Ovary (tissue), 9 donors: ENCODE results near the gene ATP5PO. TPM values are rescaled to one million over a fixed set of nuclear protein-coding genes. Genes with fewer than 3 reads are reported as not detected.

Experiments used
- DNase-seq, 5 donors: peaks; one replicate each; pipeline ENCODE4 v3.0.0-alpha.2; 2019 to 2020
- H3K27ac ChIP-seq, 2 donors: fragments of 200-600 bp; one replicate each; pipeline versions ENCODE4 v1.5.1 to v1.8.0; 2019 to 2022
- H3K27me3 ChIP-seq: fragments of 200-600 bp; one replicate; pipeline ENCODE4 v1.8.0; 2022
- H3K36me3 ChIP-seq: fragments of 200-600 bp; sonication (generic); one replicate; pipeline ENCODE4 v1.5.1; 2019
- H3K4me1 ChIP-seq: one replicate; pipeline ENCODE4 v1.8.1; 2013; ENCODE audit warnings: mild to moderate bottlenecking, moderate library complexity; ENCODE audit not compliant: insufficient read depth
- H3K4me3 ChIP-seq: fragments of 200-600 bp; sonication (generic); one replicate; pipeline ENCODE4 v1.5.1; 2017
- H3K9me3 ChIP-seq, 2 donors: fragments of 200-600 bp in 1 of 2; sonication (generic) in 1 of 2; one replicate each; pipeline versions ENCODE4 v1.5.1 to v1.8.1; 2013 to 2019; ENCODE audit warnings: mild to moderate bottlenecking in 1 of 2, moderate library complexity in 1 of 2
- CTCF ChIP-seq, 3 donors: fragments of 450-650 bp in 2 of 3; fragments of 200-600 bp in 1 of 3; IDR thresholded peaks; one replicate each; pipeline versions ENCODE4 v1.5.1 to v1.8.0; 2016 to 2022; ENCODE audit warnings: antibody characterized with exemption in 3 of 3, mild to moderate bottlenecking in 1 of 3
- EP300 ChIP-seq: sonication (generic); formaldehyde crosslinking; IDR thresholded peaks from one replicate; pipeline ENCODE4 v1.6.1; 2017; ENCODE audit warnings: antibody characterized with exemption
- POLR2A ChIP-seq: fragments of 450-650 bp; IDR thresholded peaks from one replicate; pipeline ENCODE4 v1.6.1; 2017; ENCODE audit warnings: antibody characterized with exemption, mild to moderate bottlenecking, moderate library complexity
- WGBS, 3 donors: extraction: QIAGEN DNeasy Blood & Tissue Kit in 1 of 3; methylation state at CpG; one replicate each; pipeline versions ENCODE4 v1.1.5 to v1.1.7; 2013 to 2017; 5-methylcytosine and 5-hydroxymethylcytosine counted together
- intact Hi-C, 4 donors: fragments of 100-400 bp; cut with DNase I; formaldehyde crosslinking; loops; one replicate each; pipeline versions ENCODE4 v1.11.0 to v1.15.1; 2022 to 2023
- polyA plus RNA-seq, 2 donors: library from polyadenylated mRNA; stranded (reverse); fragments of 200-250 nt in 1 of 2; fragments of 350-450 nt in 1 of 2; fragmentation: Illumina TruSeq in 1 of 2; extraction: RNeasy Lipid Tissue Mini Kit (QIAGEN cat#74804) in 1 of 2; gene quantifications; one replicate each; pipeline ENCODE4 v1.2.3, GENCODE V29; 2013 to 2014
- total RNA-seq, 7 donors: library from RNA; depleted of rRNA in 2 of 7; stranded (reverse); fragments of >200 nt in 2 of 7; fragmentation: NEBNext Ultra II Directional in 3 of 7; extraction: Animal tissue kit (Norgen Biotek cat#: 25700) in 3 of 7; gene quantifications; one replicate each; pipeline versions ENCODE4 v1.1.0 to v1.2.4, GENCODE V29; 2016 to 2023
- donor health status: DM: no; HTN: no; CAD: no; lungs with moderate emphysema.
- donor health status: DM: no; HTN: no; CAD: no.
- donor health status: Bipolar disorder and iron deficiency.
- donor health status: DM: yes; HTN: yes; CAD: no.
- donor health status: DM: no; HTN: no; CAD: no.
- donor health status: DM: yes; HTN: yes; CAD: no.

The ATP5PO gene
- total and polyA plus RNA-seq, 9 donors: 144 to 283 (median 170) TPM

DNA sequence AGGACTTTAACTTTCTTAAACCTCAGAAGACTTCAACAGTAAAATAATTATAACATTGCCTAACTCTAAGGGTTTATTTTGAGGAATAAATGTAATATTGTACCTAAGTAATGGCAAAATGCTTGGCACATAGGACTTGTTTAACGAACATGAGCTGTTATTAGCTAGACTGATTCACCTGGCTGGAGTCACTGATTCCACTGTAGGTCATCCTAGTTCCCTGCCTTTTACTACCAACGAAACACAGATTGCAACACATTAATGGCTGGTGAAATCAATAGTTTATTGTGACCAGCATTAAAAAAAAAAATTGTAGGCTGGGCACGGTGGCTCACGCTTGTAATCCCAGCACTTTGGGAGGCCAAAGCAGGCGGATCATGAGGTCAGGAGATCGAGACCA, 45.5 kb upstream of the ATP5PO start:
- Histone ChIP-seq H3K27ac (no peak overlapping the region), H3K36me3 (no peaks in the 10 kb centered on the region), H3K4me1 (no peaks in the 10 kb centered on the region), H3K27me3 (no peaks in the 10 kb centered on the region), H3K9me3 (no peaks in the 10 kb centered on the region), H3K4me3 (no peak overlapping the region)
- no peak for TF ChIP-seq EP300
- no peak for TF ChIP-seq CTCF (IDR thresholded peaks at IDR 0.05)
- TF ChIP-seq POLR2A: no peak
- intact Hi-C loops: no loop called here
- DNase-seq: no peak
- WGBS, 3 donors: 78 to 80% (median 80%) methylated on average over 6 of the region's 6 CpGs

DNA sequence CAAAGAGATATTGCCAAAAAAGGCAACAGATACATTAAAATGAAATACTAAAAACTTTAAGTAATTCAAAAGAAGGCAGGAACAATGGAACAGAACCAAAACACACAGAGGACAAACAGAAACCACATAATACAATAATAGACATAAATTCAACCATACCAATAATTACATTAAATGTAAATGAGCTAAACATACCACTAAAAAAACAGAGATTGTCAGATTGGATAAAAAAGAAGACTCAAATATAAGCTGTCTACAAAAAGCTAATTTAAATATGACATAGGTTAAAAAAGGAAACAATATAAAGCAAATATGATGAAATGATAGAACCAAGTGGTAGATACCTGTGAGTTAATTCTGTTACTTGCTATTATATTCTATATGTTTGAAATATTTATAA, 44.1 kb upstream of the ATP5PO start:
- Histone ChIP-seq H3K36me3 (no peaks in the 10 kb centered on the region), H3K27ac (no peak overlapping the region), H3K9me3 (no peaks in the 10 kb centered on the region), H3K4me3 (no peak overlapping the region), H3K27me3 (no peaks in the 10 kb centered on the region), H3K4me1 (no peaks in the 10 kb centered on the region)
- no peak for DNase-seq
- intact Hi-C loops: no loop called here
- no peak for TF ChIP-seq POLR2A
- no peak for TF ChIP-seq CTCF (IDR thresholded peaks at IDR 0.05)
- no peak for TF ChIP-seq EP300

GRCh38 chr21:33954395-33954794, 38.8 kb upstream of the ATP5PO start:
- intact Hi-C loops: no loop called here
- TF ChIP-seq POLR2A: no peak
- TF ChIP-seq EP300: no peak
- TF ChIP-seq CTCF (IDR thresholded peaks at IDR 0.05): no peak
- Histone ChIP-seq H3K4me1 (no peaks in the 10 kb centered on the region), H3K4me3 (no peak overlapping the region), H3K27ac (no peak overlapping the region), H3K36me3 (no peaks in the 10 kb centered on the region), H3K9me3 (no peaks in the 10 kb centered on the region), H3K27me3 (no peaks in the 10 kb centered on the region)
- DNase-seq: no peak
- 93 to 98% (median 95%) methylated on average over 2 of the region's 2 CpGs for WGBS, 3 donors

GRCh38 chr21:33951276-33952178, 35.9 kb upstream of the ATP5PO start:
- no peak overlapping the region for H3K27ac ChIP-seq
- intact Hi-C loops: no loop called here
- WGBS, 3 donors: 85 to 90% (median 86%) methylated on average over 8 of the region's 8 CpGs

More at GRCh38 chr21:33951276-33952178, 35.9 kb upstream of the ATP5PO start:
- Histone ChIP-seq H3K27me3 (no peaks in the 10 kb centered on the region), H3K4me3 (no peak overlapping the region), H3K9me3 (no peaks in the 10 kb centered on the region), H3K4me1 (peaks cover 12% of the 10 kb centered on the region), H3K36me3 (no peaks in the 10 kb centered on the region)
- no peak for DNase-seq
- TF ChIP-seq EP300 (no peak), POLR2A (no peak), CTCF (IDR thresholded peaks at IDR 0.05) (no peak)
